Ishikawa (cell line): Measurements from ENCODE around the gene OR2J1.

Experiments used
- CEBPB ChIP-seq: IDR thresholded peaks from 2 replicates; pipeline ENCODE4 v1.6.1; 2012
- CREB1 ChIP-seq: IDR thresholded peaks from 2 replicates; pipeline ENCODE4 v1.6.1; 2012; ENCODE audit warnings: low read depth
- EGR1 ChIP-seq: IDR thresholded peaks from 2 replicates; pipeline ENCODE4 v1.6.1; 2012
- EP300 ChIP-seq: IDR thresholded peaks from 2 replicates; pipeline ENCODE4 v1.6.1; 2012; ENCODE audit warnings: borderline replicate concordance
- FOXM1 ChIP-seq: IDR thresholded peaks from 2 replicates; pipeline ENCODE4 v1.6.1; 2012; ENCODE audit warnings: low read depth, borderline replicate concordance
- MAX ChIP-seq: IDR thresholded peaks from 2 replicates; pipeline ENCODE4 v1.6.1; 2012
- NFIC ChIP-seq: IDR thresholded peaks from 2 replicates; pipeline ENCODE4 v1.6.1; 2012
- RAD21 ChIP-seq: IDR thresholded peaks from 2 replicates; pipeline ENCODE4 v1.6.1; 2012; ENCODE audit warnings: low read depth
- REST ChIP-seq: IDR thresholded peaks from 2 replicates; pipeline ENCODE4 v1.6.1; 2012; ENCODE audit warnings: low read depth, mild to moderate bottlenecking
- TAF1 ChIP-seq: IDR thresholded peaks from 2 replicates; pipeline ENCODE4 v1.6.1; 2012; ENCODE audit warnings: low read depth, mild to moderate bottlenecking
- TCF12 ChIP-seq: IDR thresholded peaks from 2 replicates; pipeline ENCODE4 v1.6.1; 2012; ENCODE audit warnings: low read depth
- TEAD4 ChIP-seq: IDR thresholded peaks from 2 replicates; pipeline ENCODE4 v1.6.1; 2012
- USF1 ChIP-seq: IDR thresholded peaks from 2 replicates; pipeline ENCODE4 v1.6.1; 2012
- YY1 ChIP-seq: IDR thresholded peaks from 2 replicates; pipeline ENCODE4 v1.6.1; 2012; ENCODE audit warnings: low read depth
- ZBTB7A ChIP-seq: IDR thresholded peaks from 2 replicates; pipeline ENCODE4 v1.6.1; 2012; ENCODE audit warnings: low read depth

Gene OR2J1

GRCh38 chr6:29137724-29138123, 38.4 kb downstream of the OR2J1 start:
- TF ChIP-seq YY1, result no peak
- no peak for TF ChIP-seq ZBTB7A
- no peak for TF ChIP-seq TAF1
- TF ChIP-seq NFIC, result no peak
- TF ChIP-seq RAD21, result no peak
- no peak for TF ChIP-seq FOXM1
- TF ChIP-seq MAX, result no peak
- TF ChIP-seq USF1, result no peak
- no peak for TF ChIP-seq TEAD4
- TF ChIP-seq REST, result no peak
- TF ChIP-seq EGR1, result no peak
- no peak for TF ChIP-seq EP300
- no peak for TF ChIP-seq CREB1
- TF ChIP-seq TCF12, result no peak

- TF ChIP-seq FOXM1 (no peak), MAX (no peak), EGR1 (no peak), NFIC (no peak), YY1 (no peak), TEAD4 (no peak), ZBTB7A (no peak), TAF1 (no peak), REST (no peak), USF1 (no peak), TCF12 (no peak), EP300 (no peak), CREB1 (no peak), RAD21 (no peak), CEBPB (no peak)
These were observed 42.3 kb downstream of the OR2J1 start for GRCh38 chr6:29141606-29142005.

GRCh38 chr6:29142309-29142708, 43.0 kb downstream of the OR2J1 start:
- TF ChIP-seq CEBPB, result no peak
- TF ChIP-seq TCF12, result no peak
- TF ChIP-seq FOXM1, result no peak

GRCh38 chr6:29146179-29146578, 46.9 kb downstream of the OR2J1 start:
- no peak for TF ChIP-seq TAF1
- no peak for TF ChIP-seq MAX
- TF ChIP-seq TCF12, result no peak
- no peak for TF ChIP-seq CEBPB
- no peak for TF ChIP-seq EP300
- TF ChIP-seq REST, result no peak
- no peak for TF ChIP-seq CREB1
- no peak for TF ChIP-seq RAD21
- TF ChIP-seq NFIC, result no peak
- TF ChIP-seq TEAD4, result no peak
- no peak for TF ChIP-seq FOXM1
- no peak for TF ChIP-seq EGR1
- no peak for TF ChIP-seq YY1

- no peak for TF ChIP-seq USF1
- no peak for TF ChIP-seq ZBTB7A
- TF ChIP-seq NFIC, result no peak
- no peak for TF ChIP-seq CREB1
- no peak for TF ChIP-seq FOXM1
- TF ChIP-seq REST, result no peak
- no peak for TF ChIP-seq TAF1
- no peak for TF ChIP-seq YY1
- no peak for TF ChIP-seq EP300
- TF ChIP-seq TEAD4, result no peak
- no peak for TF ChIP-seq MAX
These were observed 47.8 kb downstream of the OR2J1 start for GRCh38 chr6:29147074-29147473.
